H9 (cell line): ENCODE results near the gene TACR2. TPM values are rescaled to one million over a fixed set of nuclear protein-coding genes. Genes with fewer than 3 reads are reported as not detected.

ENCODE experiments used
- DNase-seq: peaks from one replicate; pipeline ENCODE4 v3.0.0-alpha.2; 2017
- H2AFZ ChIP-seq: one replicate; pipeline ENCODE4 v1.6.1; 2013; ENCODE audit warnings: mild to moderate bottlenecking, low read length, control low read depth, moderate library complexity
- H2AK5ac ChIP-seq: 2 replicates; pipeline ENCODE4 v1.6.1; 2013; ENCODE audit warnings: low read length, control low read depth, mixed read lengths; ENCODE audit not compliant: insufficient read length
- H2BK120ac ChIP-seq: one replicate; pipeline ENCODE4 v1.6.1; 2013; ENCODE audit warnings: low read depth, mild to moderate bottlenecking, low read length, control low read depth, inconsistent platforms; ENCODE audit not compliant: poor library complexity, severe bottlenecking
- H2BK12ac ChIP-seq: 2 replicates; pipeline ENCODE4 v1.6.1; 2013; ENCODE audit warnings: low read length, control low read depth, mixed read lengths, low read depth; ENCODE audit not compliant: insufficient read length
- H2BK15ac ChIP-seq: 2 replicates; pipeline ENCODE4 v1.6.1; 2013; ENCODE audit warnings: low read depth, low read length, control low read depth
- H2BK20ac ChIP-seq: one replicate; pipeline ENCODE4 v1.6.1; 2013; ENCODE audit warnings: low read depth, mild to moderate bottlenecking, low read length, control low read depth, inconsistent platforms; ENCODE audit not compliant: poor library complexity, severe bottlenecking
- H2BK5ac ChIP-seq: 2 replicates; pipeline ENCODE4 v1.6.1; 2013; ENCODE audit warnings: low read length, control low read depth, mixed read lengths; ENCODE audit not compliant: insufficient read length
- H3K14ac ChIP-seq: 2 replicates; pipeline ENCODE4 v1.6.1; 2013; ENCODE audit warnings: low read length, control low read depth; ENCODE audit not compliant: insufficient read depth
- H3K18ac ChIP-seq: 2 replicates; pipeline ENCODE4 v1.6.1; 2013; ENCODE audit warnings: low read depth, mild to moderate bottlenecking, mixed read lengths, low read length, control low read depth; ENCODE audit not compliant: insufficient read length
- H3K23ac ChIP-seq: 2 replicates; pipeline ENCODE4 v1.6.1; 2013; ENCODE audit warnings: low read length, control low read depth, mixed read lengths, low read depth; ENCODE audit not compliant: insufficient read length
- H3K23me2 ChIP-seq: 2 replicates; pipeline ENCODE4 v1.6.1; 2013; ENCODE audit warnings: low read depth, mild to moderate bottlenecking, mixed read lengths, low read length, control low read depth; ENCODE audit not compliant: insufficient read length, poor library complexity, severe bottlenecking
- H3K27ac ChIP-seq: 2 replicates; pipeline ENCODE4 v1.5.1; 2013; ENCODE audit warnings: low read length, control low read depth, mixed read lengths, low read depth; ENCODE audit not compliant: insufficient read length
- H3K27me3 ChIP-seq: 2 replicates; pipeline ENCODE4 v1.6.1; 2013; ENCODE audit warnings: low read length, control low read depth, inconsistent platforms; ENCODE audit not compliant: insufficient read depth
- H3K4ac ChIP-seq: 2 replicates; pipeline ENCODE4 v1.6.1; 2013; ENCODE audit warnings: low read depth, mild to moderate bottlenecking, control low read depth, inconsistent platforms, low read length, moderate library complexity
- H3K4me1 ChIP-seq: 2 replicates; pipeline ENCODE4 v1.6.1; 2013; ENCODE audit warnings: low read length, control low read depth, inconsistent platforms; ENCODE audit not compliant: insufficient read depth
- H3K4me2 ChIP-seq: 2 replicates; pipeline ENCODE4 v1.6.1; 2013; ENCODE audit warnings: low read length, control low read depth, mixed read lengths; ENCODE audit not compliant: insufficient read length, insufficient read depth
- H3K56ac ChIP-seq: 2 replicates; pipeline ENCODE4 v1.6.1; 2013; ENCODE audit warnings: low read depth, mild to moderate bottlenecking, mixed read lengths, low read length, control low read depth; ENCODE audit not compliant: insufficient read length
- H3K79me1 ChIP-seq: 2 replicates; pipeline ENCODE4 v1.6.1; 2013; ENCODE audit warnings: low read depth, mild to moderate bottlenecking, moderate library complexity, low read length, control low read depth, inconsistent platforms; ENCODE audit not compliant: insufficient read depth, poor library complexity, severe bottlenecking
- H3K79me2 ChIP-seq: 2 replicates; pipeline ENCODE4 v1.6.1; 2013; ENCODE audit warnings: low read length, control low read depth, inconsistent platforms; ENCODE audit not compliant: insufficient read depth
- H3K9ac ChIP-seq: 2 replicates; pipeline ENCODE4 v1.6.1; 2013; ENCODE audit warnings: low read length, control low read depth, mixed read lengths; ENCODE audit not compliant: insufficient read length; ENCODE audit errors: extremely low read depth
- H3K9me3 ChIP-seq: one replicate; pipeline ENCODE4 v1.6.1; 2013; ENCODE audit warnings: low read depth, low read length, inconsistent platforms; ENCODE audit not compliant: control insufficient read depth
- H3T11ph ChIP-seq: one replicate; pipeline ENCODE4 v1.6.1; 2013; ENCODE audit warnings: mild to moderate bottlenecking, low read length, control low read depth, inconsistent platforms
- H4K20me1 ChIP-seq: one replicate; pipeline ENCODE4 v1.6.1; 2013; ENCODE audit not compliant: control insufficient read depth, insufficient read length, insufficient read depth
- H4K5ac ChIP-seq: 2 replicates; pipeline ENCODE4 v1.6.1; 2013; ENCODE audit warnings: low read depth, mild to moderate bottlenecking, mixed read lengths, low read length, control low read depth; ENCODE audit not compliant: insufficient read length
- H4K8ac ChIP-seq: replicated peaks from 2 replicates; pipeline ENCODE4 v1.6.1; 2013; ENCODE audit warnings: low read length, control low read depth, mixed read lengths, low read depth; ENCODE audit not compliant: insufficient read length
- H4K91ac ChIP-seq: 2 replicates; pipeline ENCODE4 v1.6.1; 2013; ENCODE audit warnings: low read depth, mild to moderate bottlenecking, moderate library complexity, mixed read lengths, low read length, control low read depth; ENCODE audit not compliant: insufficient read length
- H3K27ac Mint-ChIP-seq, 3 experiments: 2 replicates in 2 of 3; 3 replicates in 1 of 3; pipeline ENCODE4 v1.8.0; 2020 to 2021; ENCODE audit warnings: mixed read lengths in 3 of 3, mild to moderate bottlenecking in 1 of 3, moderate library complexity in 1 of 3
- H3K27me3 Mint-ChIP-seq: 2 replicates; pipeline ENCODE4 v1.8.0; 2021; ENCODE audit warnings: low read depth, mild to moderate bottlenecking, moderate library complexity, mixed read lengths
- H3K36me3 Mint-ChIP-seq, 3 experiments: 2 replicates in 2 of 3; 3 replicates in 1 of 3; pipeline ENCODE4 v1.8.0; 2020 to 2021; ENCODE audit warnings: low read depth in 3 of 3, mixed read lengths in 3 of 3; ENCODE audit not compliant: insufficient read depth in 1 of 3
- H3K4me1 Mint-ChIP-seq, 2 experiments: 2 replicates each; pipeline ENCODE4 v1.8.0; 2020; ENCODE audit warnings: mixed read lengths in 2 of 2
- H3K4me3 Mint-ChIP-seq, 2 experiments: 2 replicates in 1 of 2; 3 replicates in 1 of 2; pipeline ENCODE4 v1.8.0; 2020 to 2021; ENCODE audit warnings: mild to moderate bottlenecking in 2 of 2, mixed read lengths in 2 of 2, moderate library complexity in 1 of 2
- H3K9me3 Mint-ChIP-seq, 2 experiments: 2 replicates in 1 of 2; 3 replicates in 1 of 2; pipeline ENCODE4 v1.8.0; 2020; ENCODE audit warnings: mild to moderate bottlenecking in 2 of 2, mixed read lengths in 2 of 2, moderate library complexity in 1 of 2
- CTCF ChIP-seq: fragments of 200-600 bp; sonication (generic); conservative IDR thresholded peaks from 3 replicates; pipeline ENCODE4 v1.8.0; 2021; ENCODE audit warnings: antibody characterized with exemption, mild to moderate bottlenecking
- WGBS: extraction: QIAGEN DNeasy Blood & Tissue Kit; methylation state at CpG from one replicate; pipeline ENCODE4 v1.1.7; 2013; ENCODE audit warnings: missing lambda C conversion rate, low lambda C conversion rate, mixed read lengths; ENCODE audit not compliant: insufficient read length; ENCODE audit errors: extremely low coverage; 5-methylcytosine and 5-hydroxymethylcytosine counted together
- total RNA-seq: library from RNA; stranded (reverse); gene quantifications from 2 replicates; pipeline ENCODE4 v1.2.1, GENCODE V29; 2021

The TACR2 gene
- total RNA-seq, 1 experiment from 2014 or later, result not detected

- no peak overlapping the region for H2BK120ac ChIP-seq
- H4K5ac ChIP-seq, result no peak overlapping the region
- H3K56ac ChIP-seq, result no peak overlapping the region
- no peak overlapping the region for H3K23ac ChIP-seq
- no peak for TF ChIP-seq CTCF
- H3K4ac ChIP-seq, result no peak overlapping the region
- H3K4me1 ChIP-seq, result no peaks in the 10 kb centered on the region
- H2AK5ac ChIP-seq, result no peak overlapping the region
- no peak overlapping the region for H3K4me2 ChIP-seq
- no CpG with 5 or more reads among the region's 4 CpGs for WGBS
- H2BK12ac ChIP-seq, result no peak overlapping the region
- H3K9ac ChIP-seq, result no peak overlapping the region
- no peak overlapping the region for H3T11ph ChIP-seq
- no peak overlapping the region for H3K4me3 Mint-ChIP-seq
- no peaks in the 10 kb centered on the region for H3K23me2 ChIP-seq
- peaks cover 73% of the 10 kb centered on the region for H3K27me3 Mint-ChIP-seq
- H3K14ac ChIP-seq, result no peak overlapping the region
- no peak overlapping the region for H4K91ac ChIP-seq
- no peak overlapping the region for H4K8ac ChIP-seq
- H4K20me1 ChIP-seq, result no peaks in the 10 kb centered on the region
- H3K36me3 Mint-ChIP-seq, result no peaks in the 10 kb centered on the region
- H3K9me3 ChIP-seq, result no peaks in the 10 kb centered on the region
- H3K79me2 ChIP-seq, result no peaks in the 10 kb centered on the region
- no peak for DNase-seq
- no peaks in the 10 kb centered on the region; the same call in 1 of the 2 replicates for H3K27me3 ChIP-seq
- peaks cover 0 to 3% of the 10 kb centered on the region in 2 experiments; a peak in 2 of 5 replicates for H3K9me3 Mint-ChIP-seq
- no peak overlapping the region for H3K18ac ChIP-seq
- H2BK5ac ChIP-seq, result no peak overlapping the region
- H3K27ac Mint-ChIP-seq, result no peak overlapping the region
- peaks cover 4 to 5% of the 10 kb centered on the region in 2 experiments for H3K4me1 Mint-ChIP-seq
- no peak overlapping the region for H2BK15ac ChIP-seq
- H3K79me1 ChIP-seq, result no peaks in the 10 kb centered on the region
- no peak overlapping the region for H2BK20ac ChIP-seq
- no peak overlapping the region for H3K27ac ChIP-seq
- no peak overlapping the region for H2AFZ ChIP-seq
Observed at GRCh38 chr10:69445041-69445440, 28.3 kb upstream of the TACR2 start.
